SW480 (cell line): Measurements from ENCODE around the gene TEDDM1.
A peak's percentile ranks its signal among the peaks of the same experiment; 100 is the strongest.

ENCODE experiments used
- DNase-seq: peaks from one replicate; pipeline ENCODE4 v3.0.0-alpha.2; 2016; ENCODE audit warnings: low spot score

Gene TEDDM1

DNA sequence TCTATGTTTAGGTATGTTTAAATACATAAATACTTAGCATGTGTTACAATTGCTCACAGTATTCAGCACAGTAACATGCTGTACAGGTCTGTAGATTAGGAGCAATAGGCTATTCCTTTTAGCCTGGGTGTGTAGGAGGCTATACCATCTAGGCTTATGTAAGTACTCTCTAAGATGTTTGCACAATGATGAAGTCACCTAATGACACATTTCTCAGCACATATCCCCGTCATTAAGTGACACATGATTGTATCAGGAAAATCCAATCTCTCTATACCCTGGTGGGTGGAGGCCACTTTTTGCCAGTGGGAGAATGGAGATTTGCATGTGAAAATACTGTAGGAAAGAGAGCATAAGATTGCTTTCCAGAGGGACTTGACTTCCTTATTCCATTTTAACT lies 5.5 kb upstream of the TEDDM1 start:
- no peak for DNase-seq

DNA sequence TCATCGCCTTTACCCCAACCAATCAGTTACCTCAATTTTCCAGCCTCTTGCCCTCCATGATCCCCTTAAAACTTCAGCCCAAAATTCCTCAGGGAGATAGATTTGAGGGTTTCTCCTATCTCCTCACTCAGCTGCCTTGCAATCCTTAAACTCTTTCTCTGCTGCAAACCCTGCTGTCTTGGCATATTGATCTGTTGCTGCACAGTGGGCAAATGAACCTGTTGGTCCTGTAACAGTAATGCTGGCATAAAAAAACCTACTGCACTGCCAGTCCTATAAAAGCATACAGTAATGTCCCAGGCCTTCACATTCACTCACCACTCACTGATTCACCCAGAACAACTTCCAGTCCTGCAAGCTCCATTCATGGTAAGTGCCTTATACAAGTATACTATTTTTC lies 5.1 kb upstream of the TEDDM1 start:
- no peak for DNase-seq

DNA sequence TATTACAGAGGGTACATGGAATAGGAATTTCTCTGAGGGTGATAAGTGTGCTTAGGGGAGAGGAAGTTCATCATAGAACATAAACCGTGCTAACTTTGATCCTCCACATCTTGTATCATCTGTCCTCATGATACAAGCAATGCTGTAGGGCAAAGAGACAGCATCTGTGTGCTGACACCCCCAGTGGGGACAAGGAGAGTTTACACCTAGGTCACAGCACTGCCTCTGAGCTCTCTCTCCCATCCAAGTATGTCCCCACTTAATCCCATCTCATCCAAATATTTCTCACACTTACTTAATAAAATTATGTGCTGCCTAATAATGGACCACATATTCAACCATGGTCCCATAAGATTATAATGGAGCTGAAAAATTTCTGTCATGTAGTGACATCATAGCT lies 4.3 kb upstream of the TEDDM1 start:
- DNase-seq, result no peak

DNA sequence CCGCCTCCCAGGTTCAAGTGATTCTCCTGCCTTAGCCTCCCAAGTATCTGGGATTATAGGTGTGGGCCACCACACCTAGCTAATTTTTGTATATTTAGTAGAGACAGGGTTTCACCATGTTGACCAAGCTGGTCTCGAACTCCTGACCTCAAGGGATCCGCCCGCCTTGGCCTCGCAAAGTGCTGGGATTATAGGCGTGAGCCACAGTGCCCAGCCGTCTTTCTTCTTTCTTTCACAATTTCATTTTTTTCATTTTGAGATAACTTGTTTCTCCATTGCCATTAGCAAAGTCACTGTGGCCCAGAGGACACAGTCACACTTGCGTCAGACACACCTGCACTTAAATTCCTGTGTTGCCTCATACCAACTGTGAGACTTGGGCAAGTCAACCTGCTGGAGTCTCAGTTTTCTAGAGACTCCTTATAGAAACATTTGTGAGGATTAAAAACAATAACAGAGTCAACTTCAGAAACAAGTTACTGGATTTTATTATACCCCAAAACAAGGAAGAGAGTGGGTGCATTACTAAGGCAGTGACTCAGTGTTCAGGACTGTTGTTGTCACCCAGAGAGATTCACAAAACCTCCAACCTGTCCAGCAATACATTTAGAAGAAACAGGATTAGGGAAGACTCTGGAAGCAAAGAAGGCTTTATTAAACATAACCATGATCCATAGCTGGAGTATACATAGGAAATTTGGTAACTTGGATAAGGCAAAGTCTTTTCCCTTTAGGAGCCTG lies 2.6 kb downstream of the TEDDM1 start:
- no peak for DNase-seq

DNA sequence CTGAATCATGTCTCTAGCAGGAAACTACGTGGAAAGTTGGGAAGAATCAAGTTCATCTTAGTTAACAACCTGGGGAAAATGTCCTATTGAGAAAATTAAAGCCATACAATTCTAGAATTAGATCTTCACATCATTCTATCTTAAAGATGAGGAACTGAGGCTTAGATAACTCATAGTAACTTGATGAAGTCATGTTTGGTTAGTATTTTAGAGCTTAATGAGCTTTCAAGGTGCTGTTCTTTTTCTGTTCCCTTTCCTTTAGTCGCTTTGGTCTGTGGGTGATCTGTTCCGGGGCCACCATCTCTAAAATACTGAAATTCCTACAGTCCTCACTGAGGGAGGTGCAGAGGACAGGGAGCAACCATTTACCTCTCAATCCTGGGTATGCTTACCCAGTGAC lies 4.6 kb downstream of the TEDDM1 start:
- DNase-seq, result no peak

DNA sequence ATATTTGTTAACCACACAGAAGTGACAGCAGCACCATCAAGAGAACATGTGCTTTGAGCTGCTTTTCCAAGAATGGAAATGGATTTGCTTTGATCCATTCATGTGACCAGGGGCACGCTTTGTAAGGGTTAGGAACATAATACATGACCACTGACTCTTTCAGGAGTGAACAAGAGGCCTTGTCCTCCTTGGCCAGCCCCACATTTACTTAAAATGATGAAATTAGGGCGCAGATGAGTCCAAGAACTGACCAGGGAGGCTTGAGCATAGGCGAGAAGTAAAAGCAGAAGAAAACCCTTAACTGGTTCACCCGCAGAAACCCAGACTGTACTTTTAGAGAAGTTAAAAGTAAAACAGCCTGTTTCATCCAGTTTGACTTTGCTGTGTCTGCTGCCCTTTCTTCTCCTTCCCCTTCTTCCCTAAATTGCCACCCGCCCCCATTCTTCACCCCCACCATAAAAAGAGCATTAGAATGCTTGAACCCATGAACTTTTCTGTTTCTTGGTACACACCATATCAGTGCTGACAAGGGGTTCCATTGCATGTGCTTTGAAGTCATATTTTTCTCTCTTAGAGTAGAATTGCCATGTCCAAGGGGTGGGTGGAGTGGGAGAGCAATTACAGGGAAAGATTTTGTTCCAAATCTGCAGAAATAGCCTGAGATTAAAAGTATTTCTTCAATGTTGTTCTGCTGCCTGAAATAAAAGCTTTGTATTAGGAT lies 6.3 kb downstream of the TEDDM1 start:
- DNase-seq, result no peak

DNA sequence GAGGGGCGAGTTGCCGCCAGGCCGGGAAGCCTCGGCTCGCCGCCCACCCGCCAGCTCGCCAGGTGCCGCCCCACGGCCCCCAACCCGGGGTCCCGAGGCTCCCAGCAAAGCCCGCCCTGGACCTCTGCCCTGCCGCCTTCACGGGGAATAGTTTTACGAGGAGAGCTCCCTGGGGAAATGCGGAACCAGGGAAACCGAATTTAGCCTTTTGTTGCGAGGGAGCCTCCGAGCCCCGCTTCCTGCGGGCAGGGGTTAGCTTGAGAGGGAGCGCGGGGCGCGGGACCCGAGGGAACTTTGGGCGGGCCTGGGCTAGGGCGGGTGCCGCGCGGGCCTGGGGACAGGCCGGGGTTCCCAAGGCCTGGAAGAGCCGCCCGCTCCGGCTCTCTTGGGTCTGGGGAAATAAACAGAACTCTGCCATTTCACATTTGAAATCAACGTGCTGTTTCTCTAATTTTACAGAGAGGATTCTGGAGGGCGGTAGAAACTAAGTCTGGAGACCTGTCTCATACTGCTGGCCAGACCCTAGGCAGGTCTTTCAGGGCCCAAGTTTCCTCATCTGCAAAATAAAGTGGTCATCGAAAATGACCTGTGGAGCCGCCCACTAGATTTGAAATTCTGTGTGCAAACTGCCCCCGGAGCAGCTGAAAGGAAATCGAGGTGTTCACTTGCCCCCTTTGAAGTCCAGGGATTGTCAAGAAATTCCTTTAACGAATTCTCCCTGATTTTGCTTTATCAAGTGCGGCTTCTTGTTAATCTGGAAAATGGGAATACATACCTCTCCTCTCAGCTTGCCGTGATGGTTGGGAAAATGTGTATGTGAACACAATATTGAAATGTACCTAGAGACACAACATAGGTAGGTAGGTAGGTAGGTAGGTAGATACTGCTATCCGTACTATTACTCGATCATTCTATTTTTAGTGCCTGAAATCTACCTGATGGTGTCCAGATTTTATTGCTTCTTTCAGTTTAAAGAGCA lies 8.1 kb downstream of the TEDDM1 start:
- DNase-seq, result peak; percentile 21

DNA sequence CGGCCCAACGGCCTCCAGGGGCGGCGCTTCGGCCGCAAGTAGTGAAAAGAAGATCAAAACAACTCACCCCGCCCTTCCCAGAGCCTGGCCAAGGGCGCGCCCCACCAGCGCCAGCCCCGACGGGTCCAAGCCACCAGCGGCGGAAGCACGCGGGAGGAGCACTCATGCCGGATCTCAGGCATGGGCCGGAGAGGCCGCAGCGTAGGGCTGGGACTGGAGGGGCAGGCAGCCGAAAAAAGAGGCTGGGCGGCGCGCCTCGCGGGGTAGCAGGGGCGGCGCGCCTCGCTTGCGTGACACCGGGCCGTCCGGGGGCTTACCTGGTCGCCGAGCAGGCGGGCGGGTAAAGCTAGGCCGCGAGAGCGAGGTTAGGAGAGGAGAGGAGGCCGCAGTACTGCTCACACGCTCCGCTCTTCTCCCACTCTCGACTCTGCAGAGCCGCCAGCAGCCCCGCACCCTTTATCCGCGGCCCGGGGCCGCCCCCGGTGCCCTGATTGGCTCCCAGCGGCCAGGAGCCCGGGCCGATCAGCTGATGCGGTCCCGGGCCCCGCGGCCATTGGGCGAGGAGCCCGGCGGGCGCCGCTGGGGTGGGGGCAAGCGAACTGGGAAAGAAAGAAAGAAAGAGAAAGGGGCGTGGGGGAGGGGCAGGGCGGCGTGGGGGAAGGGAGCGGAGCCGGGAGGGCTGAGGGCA lies 9.0 kb downstream of the TEDDM1 start, which contains the start of gene GLUL:
GLUL (minus strand) TSS at position 429 of the 688 bp plus-strand sequence. CDS start 3,053 bp downstream, outside the sequence.
- DNase-seq, result peak; percentile 79

DNA sequence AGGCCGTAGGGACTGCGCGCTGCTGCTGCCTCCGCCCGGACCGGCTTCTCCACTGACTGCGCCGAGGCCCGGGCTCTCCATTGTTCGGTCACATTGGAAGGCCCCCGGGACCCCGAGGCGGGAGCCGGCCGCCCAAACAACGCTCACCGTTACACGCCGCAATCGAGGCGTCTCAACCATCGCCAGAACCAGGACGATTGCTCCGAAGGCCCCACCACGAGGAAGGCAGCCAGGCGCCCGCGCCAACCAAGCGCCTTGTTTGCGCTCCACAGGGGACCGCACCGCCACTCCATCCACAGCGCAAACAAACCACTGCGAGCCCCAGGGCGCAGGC lies 9.5 kb downstream of the TEDDM1 start:
- no peak for DNase-seq

DNA sequence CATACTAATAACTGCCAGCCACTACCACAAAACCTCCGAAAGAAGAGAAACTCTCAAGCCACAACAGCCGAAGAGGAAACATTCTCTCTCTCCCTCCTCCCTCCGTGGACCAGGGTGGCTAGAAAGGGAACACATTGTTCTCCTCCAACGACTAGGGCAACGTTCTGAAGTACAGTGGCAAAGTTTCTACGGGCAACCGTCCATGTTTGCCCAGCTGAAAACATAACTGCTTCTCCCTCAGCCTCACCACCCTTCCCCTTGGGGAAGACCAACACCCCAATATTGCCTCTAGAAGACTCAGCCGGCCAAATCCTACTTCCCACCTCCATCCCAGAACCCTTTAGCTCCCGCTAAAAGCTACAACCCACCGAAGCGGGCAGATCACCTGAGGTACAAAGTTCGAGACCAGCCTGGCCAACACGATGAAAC lies 10.8 kb downstream of the TEDDM1 start:
- no peak for DNase-seq

DNA sequence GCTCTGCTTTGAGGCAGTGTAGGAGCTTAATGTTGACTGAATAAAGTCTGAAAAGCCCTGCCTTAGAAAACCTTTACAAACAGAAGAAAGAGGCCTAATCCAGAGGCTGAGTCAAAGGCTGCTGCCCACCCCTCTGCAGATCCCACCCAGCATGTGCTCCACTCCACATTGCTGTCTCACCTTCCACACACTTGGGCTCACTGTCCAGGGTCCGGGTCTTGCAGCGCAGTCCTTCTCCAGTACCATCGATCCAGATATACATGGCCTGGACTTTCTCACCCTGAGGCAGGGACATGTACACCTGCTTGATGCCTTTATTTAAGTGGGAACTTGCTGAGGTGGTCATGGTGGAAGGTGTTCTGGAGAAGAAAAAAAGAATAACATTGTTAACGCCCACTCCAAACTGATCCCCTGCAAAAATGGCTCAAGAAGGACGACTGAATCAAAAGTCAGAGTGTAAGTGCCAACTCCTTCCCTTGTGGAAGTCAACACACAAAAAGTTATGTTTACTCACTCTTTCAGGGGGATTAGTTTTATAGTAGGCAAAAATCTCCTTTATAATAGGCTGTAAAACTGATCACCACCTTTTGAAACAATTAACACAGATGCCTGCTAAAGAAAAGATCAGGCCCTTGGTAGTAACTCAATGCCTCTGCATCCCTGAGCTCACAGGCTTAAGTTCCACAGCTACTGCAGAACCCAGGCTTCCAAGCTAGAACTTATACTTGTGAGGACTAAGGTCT lies 11.9 kb downstream of the TEDDM1 start:
- no peak for DNase-seq

DNA sequence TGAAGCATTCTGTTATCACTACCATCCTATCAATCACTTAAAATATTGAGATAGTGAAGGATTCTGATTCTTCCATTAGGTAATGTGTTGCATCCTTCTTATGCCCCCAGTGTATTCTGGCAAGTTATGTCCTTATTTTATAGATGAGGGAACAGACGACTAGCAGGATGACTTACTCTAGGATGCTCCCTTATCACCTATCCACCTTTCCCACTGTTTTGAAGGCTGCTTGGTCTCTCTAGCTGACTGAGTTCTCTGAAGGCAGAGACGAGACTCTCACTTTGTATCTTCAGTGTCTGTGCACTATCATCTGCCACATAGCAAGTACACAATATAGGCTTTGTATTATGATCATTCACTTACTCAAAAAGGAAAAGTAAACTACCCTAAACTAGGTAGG lies 12.9 kb downstream of the TEDDM1 start:
- no peak for DNase-seq

DNA sequence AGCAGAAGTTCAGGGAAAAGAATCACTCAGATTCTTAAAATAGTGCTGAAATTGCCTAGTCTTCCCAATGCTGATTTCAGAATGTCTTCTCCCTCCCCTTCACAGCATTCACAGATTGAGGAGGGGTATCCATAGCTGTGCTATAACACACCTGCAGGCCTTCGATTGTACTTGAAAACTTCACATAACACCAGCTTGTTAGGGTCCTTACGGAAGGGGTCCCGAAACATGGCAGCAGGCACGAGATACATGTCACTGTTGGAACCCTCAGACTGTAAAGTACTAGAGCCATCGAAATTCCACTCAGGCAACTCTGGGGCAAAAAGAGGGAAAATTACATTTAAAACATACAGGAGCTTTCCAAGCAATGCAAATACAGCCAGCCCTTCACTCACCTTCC lies 13.5 kb downstream of the TEDDM1 start:
- DNase-seq, result no peak

DNA sequence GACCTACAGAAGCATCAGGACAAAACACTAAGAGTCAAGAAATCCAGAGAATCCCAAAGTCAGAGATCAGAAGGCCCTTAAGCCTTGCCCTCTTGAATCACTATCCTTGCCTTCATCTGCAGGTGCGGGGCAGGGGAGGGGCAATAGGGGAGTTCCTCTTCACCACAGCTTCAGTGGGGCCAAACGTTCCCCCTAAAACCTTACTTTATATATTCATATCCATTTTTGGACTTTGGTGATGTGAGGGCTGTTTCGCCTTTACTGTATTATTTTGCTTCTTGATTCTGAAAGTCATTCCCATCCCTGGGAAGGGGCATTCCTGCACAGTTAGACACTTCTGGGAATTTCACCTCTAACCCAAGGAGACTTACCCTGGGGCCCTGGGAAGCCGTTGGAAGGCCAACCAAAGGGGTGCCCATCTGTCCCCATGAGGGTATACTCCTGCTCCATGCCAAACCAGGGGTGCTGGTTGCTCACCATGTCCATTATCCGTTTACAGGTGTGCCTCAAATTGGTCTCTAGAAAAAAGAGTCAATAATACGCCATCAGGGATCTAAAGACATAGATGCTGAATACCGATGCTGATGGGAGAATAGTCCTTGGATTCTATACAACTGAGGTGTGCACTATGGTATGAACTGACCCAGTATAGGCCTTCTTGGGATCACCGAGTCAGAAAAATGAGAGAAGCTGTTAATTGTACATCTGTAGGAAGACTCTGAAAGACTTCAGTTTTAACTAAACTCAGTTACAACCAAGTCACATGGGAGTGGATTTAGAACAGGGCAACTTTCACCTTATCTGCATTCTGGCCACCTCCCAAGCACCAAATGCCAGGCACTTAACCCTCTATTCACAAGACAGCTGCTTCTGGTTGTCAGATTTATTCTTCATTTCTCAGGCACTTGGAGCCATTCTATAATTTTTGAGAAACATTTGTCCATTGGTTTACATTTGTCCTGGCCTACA lies 14.3 kb downstream of the TEDDM1 start:
- no peak for DNase-seq

DNA sequence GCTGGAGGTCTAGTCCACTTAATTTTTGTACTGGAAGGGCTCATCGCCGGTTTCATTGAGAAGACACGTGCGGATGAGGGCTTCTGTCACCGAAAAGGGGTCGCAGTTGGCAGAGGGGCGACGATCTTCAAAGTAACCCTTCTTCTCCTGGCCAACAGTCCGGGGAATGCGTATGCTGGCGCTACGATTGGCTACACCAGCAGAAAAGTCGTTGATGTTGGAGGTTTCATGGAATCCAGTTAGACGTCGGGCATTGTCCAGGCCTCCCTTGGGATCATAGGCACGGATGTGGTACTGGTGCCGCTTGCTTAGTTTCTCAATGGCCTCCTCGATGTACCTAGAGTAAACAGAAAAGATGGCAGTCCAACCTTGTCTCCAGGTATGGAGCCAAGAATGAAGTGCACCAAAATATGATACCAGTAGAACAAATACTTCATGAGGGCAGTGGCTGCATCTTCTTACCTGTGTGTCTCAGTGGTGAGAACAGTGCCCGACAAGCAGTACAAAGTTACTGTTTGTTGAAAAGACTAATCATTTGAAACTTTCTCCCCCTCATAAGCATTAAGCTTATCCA lies 16.0 kb downstream of the TEDDM1 start:
- DNase-seq, result no peak

DNA sequence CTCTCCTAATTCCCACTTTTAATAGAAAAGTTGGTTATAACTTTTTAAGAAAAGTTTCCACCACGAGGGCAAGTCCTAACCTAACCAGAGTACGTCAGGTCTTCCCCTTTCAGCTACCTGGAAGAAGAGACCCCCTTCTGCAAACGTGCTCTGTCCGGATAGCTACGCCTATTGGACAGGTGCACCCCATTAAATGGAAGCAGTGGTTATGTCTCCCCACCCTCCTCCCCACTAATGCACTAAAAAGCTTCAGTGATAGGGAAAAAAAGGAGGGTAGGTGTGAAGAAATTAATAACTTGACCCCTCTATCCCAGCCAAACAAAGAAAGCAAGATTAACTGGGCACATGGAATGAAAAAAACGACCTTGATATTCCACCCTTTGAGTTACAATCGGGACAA lies 16.5 kb downstream of the TEDDM1 start:
- DNase-seq, result no peak

DNA sequence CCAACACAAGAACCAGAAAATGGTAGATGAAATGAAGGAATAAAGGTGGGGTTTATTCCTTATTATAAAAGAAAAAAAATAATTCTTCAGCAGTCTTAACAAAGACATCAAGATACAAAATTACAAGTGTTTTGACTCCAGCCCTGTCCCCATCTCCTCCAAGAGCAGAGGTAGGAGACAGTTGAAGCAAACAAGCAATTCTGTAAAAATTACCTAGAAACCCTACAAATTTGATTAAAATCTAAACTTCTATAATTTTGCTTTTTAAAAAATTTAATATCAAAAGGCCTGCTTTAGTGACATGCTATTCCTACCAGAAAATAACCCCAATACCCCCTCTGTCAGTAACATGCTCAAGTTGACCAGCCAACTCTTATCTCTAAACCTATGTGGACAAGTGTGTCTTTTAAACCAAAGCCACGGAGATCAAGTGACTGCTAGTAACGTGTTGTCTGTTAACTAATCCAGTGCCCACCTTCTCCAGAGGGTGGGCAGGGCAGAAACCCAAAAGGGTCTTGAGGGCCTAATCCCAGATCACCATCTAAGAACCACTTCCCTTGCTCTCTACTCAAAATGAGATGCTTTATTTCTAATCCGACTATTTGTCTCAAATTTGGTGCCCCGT lies 17.3 kb downstream of the TEDDM1 start:
- DNase-seq, result no peak

DNA sequence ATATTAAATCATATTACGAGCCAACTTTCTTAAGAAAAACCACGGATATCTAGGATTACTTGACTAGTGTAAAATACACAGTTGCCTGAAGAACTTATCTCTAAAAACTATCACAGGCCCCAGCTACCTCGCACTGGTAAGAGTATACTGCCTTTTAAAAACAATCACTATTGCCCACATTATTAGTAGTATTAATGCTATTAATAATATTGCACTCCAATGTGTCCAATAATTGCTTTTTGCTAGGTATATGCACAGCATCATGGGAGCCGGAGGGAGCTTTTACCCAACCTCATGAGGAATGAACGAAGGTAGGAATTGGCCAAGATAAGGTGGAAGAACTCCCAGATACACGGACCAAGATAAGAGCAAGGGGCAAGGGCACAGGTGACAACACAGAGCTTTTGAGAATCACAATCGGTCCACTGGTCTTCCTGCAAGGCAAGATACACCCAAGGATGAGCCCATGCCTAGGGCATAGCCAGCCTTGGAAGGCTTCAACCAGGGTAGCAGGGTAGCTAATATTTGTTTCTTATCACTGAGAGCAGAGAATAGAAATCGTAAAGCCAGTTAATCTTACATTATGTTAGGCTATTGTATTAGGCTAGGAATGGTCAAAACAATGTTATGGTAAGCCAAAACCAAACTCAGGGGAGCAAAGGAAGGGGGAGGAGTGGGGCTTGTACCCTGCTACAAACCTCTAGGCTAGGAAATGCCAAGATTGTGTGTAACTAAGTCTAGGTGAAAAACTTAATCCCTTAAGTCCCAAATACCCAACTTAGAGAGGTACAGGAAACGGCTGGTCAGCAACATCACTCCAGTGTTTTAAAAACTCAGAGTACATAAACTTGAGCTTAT lies 18.3 kb downstream of the TEDDM1 start:
- no peak for DNase-seq
